Kidney capillary endothelial cell (primary cell): ENCODE measurements around the gene MRTFA.
"Not testable (repeated sequence)": the region's sequence is repeated elsewhere in the genome, so short reads cannot be mapped to it uniquely, and the experiment has no call there.

Experiments
- DNase-seq: peaks from one replicate; pipeline ENCODE4 v3.0.0-alpha.2; 2018; ENCODE audit warnings: low spot score

The MRTFA gene

DNA sequence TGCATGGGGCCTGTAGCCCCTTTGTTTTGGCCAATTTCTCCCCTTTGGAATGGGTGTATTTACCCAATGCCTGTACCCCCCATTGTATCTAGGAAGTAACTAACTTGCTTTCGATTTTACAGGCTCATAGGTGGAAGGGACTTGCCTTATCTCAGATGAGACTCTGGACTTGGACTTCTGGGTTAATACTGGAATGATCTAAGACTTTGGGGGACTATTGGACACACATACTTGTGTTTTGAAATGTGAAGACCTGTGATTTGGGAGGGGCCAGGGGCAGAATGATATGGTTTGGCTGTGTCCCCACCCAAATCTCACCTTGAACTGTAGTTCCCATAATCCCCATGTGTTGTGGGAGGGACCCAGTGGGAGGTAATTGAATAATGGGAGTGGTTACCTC is 82.5 kb downstream of the MRTFA start:
- not testable (repeated sequence) for DNase-seq

DNA sequence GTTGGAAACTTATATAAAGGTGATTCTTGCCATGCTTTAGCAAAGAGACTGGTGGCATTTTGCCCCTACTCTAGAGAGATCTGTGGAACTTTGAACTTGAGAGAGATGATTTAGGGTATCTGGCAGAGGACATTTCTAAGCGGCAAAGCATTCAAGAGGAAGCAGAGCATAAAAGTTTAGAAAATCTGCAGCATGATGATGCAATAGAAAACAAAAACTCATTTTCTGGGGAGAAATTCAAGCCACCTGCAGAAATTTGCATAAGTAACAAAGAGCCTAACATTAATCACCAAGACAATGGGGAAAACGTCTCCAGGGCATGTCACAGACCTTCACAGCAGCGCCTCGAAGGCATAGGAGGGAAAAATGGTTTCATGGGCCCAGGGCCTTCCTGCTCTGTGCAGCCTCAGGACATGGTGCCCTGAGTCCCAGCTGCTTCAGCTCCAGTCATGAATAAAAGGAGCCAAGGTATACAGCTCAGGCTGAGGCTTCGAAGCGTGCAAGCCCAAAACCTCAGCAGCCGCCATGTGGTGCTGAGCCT is 83.4 kb downstream of the MRTFA start:
- no peak for DNase-seq

DNA sequence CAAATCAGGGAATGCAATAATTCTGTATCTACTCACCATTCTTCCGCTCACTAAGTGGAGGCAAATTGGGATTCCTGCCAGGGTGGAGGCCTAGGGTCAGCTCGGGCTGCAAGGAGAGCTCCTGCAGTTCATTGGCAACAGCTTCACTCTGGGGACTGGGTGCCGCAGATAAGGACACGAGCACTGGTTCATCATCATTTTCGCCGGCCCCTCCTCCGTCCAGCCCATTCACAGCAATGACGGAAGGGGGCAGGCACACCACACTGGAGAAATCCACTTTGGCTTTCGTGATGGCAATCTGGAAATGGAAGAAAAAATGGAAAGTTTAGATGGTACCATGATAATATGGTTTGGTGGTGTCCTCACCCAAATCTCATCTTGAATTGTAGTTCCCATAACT is 84.4 kb downstream of the MRTFA start:
- no peak for DNase-seq

DNA sequence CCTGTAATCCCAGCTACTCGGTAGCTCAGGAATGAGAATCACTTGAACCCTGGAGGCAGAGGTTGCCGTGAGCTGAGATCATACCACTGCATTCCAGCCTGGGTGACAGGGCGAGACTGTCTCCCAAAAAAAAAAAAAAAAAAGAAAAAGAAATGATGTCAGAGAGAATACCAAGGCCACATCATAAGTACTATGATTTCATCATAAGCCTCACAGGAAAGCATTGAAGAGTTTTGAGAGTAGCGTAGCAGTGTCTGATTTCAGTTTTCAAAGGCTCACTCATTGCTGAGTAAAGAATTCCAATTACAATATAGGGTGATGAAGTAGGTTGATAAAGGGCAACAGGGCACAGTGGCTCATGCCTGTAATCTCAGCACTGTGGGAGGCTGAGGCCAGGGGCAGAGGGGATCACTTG is 88.8 kb downstream of the MRTFA start:
- DNase-seq = no peak

DNA sequence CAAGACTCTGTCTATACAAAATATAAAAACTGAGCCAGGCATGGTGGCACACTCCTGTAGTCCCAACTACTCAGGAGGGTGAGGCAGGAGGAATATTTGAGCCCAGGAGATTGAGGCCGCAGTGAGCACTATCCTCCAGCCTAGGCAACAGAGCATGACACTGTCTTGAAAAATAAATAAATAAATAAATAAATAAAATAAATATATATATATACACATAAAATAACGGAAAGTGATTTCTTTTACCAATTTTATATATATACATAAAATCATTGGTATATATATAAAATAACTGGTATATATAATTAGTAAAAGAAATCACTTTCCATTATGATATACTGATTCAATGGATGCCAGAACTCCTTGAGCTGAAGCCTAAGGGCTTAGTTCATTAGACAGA is 91.8 kb downstream of the MRTFA start:
- no peak for DNase-seq

DNA sequence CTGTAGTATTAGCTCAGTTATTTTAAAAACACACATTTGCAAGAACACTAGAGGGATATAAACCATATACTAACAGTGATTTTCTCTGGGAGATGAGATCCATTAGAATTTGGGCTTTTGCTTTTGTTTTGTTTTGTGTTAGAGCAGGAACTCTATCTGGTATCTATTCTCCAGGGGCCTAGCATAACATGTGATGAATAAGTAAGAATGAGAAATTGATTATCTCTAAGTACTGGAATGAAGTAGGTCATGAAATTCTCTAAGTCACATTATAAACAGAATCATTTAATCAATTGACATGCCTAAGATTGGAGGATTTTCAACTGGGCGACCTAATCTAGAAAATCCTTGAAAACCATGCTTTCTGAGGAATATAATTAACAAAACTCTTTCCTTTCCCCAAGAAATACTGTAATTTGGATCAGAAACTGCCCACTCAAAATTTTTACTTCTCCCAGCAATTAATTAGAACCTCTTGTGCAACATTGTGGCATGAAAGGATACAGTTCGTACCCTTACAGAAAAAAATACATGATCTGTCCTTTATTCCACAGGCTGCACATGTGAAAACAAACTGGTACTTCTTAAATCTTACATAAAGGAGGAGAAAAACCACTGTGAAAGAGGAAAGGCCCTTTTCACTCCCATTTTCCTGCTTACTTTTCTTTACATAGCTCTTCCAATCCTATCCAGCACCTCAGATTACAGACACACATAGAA is 93.5 kb downstream of the MRTFA start:
- DNase-seq = no peak

DNA sequence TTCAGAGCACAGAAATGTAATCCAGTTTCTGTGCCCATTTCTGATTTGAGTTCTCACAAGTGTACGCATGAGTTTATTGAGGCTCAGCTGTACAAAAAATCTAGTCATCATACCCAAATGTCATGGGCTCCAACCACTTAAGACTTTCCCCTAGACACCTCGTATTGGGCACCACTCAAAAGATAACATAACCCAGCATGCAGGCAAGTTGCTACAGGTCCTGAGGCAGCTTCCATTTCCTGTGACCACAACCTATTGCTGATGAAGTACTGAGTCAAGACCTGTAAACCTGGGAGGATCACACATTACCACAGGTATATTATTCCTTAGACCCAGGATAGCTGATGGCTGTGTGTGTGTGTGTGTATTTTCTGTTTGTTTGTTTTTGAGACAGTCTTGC is 95.2 kb downstream of the MRTFA start:
- no peak for DNase-seq

DNA sequence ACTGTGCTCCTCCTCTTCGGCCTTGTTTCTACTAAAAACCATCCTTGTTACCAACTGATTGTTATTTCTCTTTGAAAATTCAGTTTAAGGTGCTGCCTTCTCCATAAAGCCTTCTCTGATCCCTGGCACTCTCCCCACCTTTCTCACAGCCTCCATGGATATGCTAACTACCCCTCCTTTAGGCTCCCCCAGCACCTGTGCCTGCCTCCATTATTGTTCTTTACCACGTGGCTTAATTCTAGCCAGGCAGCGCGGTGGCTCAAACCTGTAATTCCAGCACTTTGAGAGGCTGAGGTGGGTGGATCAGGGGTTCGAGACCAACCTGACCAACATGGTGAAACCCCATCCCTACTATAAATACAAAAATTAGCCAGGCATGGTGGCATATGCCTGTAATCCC is 96.3 kb downstream of the MRTFA start:
- DNase-seq = no peak

DNA sequence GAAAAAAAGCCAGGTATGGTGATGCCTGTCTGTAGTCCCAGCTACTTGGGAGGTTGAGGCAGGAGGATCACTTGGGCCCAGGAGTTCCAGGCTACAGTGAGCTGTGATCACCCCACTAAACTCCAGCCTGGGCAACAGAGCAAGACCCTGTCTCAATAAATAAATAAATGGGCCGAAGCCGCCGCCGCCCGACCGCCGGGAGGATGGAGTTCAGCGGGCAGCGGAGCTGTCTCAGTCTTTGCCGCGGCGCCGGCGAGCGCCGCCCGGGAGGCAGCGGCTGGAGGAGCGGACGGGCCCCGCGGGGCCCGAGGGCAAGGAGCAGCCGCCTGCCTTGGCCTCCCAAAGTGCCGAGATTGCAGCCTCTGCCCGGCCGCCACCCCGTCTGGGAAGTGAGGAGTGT is 100.4 kb downstream of the MRTFA start:
- DNase-seq = not testable (repeated sequence)

DNA sequence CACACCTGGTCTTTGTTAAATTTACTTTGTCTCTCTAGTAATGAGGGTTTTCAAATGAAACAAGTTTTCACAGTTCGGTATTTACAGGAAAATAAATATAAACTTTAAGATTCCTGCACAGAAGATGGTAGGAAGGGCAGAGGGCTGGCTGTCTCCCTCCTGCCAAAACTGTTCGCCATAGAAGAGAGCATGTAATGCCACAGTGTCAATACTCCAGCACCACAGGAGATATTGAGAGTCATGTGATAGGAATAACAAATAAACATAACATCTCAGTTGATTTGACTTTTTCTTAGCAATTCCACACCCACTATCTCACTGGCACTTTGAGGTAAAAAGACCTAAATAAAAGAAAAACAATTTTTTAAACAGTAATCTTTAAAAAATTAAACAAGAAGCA is 100.9 kb downstream of the MRTFA start:
- DNase-seq = no peak

DNA sequence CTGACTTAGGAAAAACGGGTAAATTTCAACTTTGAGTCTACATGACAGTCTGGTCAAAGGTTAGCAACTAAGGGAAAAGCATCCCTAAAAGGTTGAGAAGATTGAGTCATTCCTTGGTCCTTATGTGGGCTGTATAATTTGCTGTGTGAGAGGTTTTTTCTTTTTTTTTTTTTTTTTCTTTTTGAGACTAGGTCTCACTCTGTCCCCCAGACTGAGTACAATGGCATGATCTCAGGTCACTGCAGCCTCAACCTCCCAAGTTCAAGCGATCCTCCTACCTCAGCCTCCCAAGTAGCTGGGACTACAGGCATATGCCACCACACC is 101.4 kb downstream of the MRTFA start:
- DNase-seq = no peak

DNA sequence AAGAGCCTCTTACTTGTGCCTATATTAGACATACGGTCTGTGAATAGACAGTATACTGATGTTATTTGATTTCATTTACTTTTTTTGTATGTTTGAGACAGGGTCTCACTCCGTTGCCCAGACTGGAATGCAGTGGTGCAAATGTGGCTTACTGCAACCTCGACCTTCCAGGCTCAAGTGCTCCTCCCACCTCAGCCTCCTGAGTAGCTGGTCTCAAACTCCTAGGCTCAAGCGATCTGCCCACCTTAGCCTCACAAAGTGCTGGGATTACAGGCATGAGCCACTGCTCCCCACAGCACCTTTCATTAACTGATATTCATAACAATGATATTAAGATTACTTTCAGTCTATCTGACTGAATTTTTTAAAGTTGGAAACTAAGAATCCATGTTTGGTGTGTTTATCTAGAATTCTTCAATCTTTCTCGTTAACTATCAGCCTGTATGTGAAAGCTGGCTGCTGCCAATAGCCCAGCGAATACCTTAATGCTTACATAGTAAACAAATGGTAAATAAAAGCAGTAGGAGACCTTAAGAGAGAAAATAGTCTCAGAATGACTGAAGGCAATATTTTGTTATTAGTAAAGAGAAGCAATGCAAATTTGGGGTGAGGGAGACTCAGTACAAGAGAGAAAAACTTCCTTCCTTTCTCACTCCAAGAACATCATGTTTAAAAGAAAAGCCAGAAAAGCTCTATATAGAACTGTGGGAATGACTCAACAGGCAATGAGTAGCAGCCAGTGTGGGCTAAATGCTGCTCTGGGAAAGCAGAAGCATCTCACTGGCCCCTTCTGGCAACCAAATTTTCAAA is 101.9 kb downstream of the MRTFA start:
- DNase-seq = peak; percentile 42

DNA sequence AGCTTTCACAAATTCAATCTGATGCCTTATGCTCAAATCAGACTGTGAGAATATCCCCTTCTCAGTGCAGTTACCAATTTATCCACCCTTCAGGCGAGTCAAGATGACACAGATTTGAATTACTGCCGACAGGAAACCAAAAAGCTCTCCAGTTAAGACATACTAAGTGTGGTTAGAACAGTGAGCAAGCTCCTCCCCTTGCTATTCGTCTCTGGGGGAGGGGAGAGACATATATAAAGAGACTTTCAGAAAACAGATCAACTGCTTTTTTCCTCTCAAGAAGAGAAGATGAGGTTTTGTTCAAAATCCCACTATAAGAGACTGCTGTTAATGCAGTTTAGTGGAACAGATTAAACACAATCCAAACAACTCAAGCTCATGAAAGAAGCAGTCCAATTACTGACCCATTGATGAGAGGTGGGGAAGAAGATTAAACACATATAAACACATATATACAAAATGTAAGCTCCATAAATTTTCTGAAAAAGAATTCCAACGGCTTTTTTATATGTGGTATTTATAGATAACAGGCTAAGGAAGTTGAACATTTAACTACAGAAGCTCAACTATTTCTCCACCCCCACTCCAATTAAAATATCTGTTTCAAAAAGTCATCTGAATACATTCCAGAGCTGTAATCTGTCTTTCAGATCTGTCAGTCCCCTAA is 102.7 kb downstream of the MRTFA start:
- peak; percentile 42 for DNase-seq

DNA sequence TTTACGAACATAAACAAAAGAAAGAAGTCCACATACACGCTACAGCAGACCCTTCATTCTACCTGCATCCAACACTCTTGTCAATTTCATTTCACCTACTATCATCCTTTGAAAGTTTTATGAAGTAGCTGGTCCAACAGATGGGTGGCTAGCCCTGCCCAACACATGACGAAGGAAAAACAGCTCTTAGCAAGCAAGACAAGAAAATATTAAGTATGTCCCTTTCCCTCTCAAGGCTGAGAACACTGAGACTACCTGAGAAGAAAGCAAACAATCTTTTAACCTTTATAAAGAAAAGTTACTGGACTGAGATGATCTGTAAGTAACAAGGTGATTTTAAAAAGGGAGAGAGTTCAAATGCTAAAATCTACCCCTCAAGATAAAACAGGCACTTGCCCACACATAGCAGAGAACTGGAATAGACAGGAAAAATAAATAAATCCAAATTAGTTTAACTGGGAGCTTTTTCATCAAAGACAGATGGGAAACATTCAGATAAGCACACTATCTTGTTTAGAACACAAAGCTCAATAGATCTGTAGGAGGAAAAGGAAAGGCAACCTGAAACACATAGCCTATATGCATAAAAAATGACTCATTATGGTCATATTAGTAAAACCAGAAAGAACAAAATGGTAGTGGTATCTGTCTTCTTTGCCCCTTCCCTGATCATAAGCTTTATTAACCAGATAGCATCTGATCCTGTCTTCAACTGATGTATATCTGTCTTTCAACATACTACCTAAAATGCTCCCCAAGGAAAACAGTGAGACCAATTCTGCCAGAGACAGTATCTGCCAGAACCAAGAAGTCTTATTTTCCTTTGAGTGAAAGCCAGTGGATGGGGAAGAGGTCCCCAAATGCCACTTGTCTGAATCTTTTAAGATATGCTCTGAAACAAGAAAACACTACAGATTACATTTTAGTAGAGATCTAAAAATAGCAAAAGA is 104.3 kb downstream of the MRTFA start:
- DNase-seq = no peak

DNA sequence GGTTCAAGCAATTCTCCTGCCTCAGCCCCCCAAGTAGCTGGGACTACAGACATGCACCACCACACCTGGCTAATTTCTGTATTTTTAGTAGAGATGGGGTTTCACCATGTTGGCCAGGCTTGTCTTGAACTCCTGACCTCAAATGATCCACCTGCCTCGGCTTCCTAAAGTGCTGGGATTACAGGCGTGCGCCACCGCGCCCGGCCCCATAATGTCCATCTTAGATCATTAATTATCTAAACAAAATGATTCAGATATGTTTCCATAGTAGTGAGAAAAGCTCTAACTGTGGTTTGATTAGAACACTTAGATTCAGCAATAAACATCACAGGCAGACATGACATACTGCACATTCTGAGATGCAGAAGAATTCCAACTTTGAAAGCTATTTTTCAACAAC is 106.1 kb downstream of the MRTFA start:
- DNase-seq = not testable (repeated sequence)

DNA sequence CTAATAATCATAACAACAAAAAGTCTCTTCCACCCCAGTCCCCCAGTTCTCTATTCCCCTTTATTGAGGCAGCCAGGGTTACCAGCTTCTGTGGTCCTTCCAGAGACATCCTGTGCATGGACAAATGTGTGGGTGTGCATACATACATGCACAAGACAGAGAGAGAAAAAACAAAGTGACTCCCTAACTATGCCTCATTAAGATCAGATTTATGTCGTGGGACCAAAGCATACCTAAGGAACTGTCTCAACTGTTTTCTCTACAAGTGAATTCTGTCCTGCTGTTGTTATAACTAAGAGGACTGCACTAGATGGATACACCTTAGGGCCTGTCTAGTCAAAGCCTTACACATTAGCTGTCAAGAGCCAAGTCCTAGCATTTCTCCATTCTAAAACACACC is 106.7 kb downstream of the MRTFA start:
- no peak for DNase-seq

DNA sequence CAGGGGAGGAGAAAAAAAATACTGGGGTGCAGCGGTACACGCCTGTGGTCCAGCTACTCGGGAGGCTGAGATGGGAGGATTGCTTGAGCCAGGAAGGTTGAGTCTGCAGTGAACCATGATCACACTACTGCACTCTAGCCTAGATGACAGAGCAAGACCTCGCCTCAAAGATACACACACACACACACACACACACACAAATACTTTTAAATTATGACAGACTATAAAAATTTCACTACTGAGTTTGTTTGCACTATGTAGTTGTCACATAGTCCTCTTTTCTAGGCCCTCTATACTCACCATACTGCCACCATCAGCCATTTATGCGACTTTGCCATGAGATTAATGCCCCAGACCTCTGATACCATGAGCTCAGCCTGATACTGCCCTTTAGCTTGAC is 109.6 kb downstream of the MRTFA start:
- DNase-seq = no peak

DNA sequence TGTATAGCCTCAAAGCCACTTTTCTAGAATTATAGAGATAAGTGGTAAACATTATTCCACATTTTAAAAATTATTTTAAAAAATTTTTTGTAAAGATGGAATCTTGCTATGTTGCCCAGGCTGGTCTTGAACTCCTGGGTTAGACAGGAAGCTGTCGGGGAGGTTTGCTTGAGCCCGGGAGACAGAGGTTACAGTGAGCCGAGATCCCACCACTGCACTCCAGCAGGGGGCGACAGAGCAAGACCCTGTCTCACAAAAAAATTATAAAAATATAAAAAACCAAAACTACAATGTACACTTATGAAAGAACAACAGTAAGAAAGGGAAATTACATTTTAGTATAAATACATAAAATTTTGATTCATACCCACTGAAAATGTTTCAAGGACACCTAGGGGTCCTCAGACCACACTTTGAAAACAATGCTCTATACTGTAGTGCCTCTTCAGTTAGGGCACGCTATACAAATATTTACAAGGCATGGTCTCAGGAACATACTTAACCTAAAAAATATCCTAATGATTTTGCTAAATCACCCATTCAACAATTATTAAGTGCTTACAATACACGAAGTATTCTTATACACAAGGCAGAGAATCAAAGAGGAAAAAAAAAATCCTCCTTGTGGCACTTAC is 111.2 kb downstream of the MRTFA start:
- DNase-seq = peak; percentile 55

DNA sequence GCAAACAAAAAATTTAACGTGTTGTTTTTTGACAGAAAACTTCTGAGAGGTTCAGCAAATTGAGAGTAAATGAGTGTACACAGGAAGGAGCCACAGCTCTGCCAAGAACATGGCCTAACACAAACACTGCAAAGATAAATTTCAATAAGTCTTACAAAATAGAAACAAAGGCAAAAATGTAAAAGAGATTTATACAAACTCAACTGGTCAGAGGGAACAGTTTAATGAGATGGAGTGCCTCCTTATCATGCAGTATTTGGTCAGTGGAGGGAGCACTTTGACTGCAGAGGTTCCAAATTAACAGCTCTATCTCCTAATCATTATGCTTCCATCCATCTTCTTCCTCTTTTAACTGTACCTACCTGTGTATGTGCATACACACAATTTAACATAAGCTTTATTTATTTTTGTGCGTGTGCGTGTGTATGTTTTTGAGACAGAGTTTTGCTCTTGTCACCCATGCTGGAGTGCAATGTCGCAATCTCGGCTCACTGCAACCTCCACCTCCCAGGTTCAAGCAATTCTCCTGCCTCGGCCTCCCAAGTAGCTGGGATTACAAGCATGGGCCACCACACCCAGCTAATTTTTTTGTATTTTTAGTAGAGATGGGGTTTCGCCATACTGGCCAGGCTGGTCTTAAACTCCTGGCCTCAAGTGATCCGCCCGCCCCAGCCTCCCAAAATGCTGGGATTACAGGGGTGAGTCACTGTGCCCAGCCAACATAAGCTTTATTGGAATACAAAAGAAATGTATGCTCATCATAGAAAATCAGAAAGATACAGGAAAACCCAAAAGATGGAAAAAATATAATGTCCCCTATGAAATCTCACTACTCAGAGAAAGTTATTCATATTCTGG is 111.9 kb downstream of the MRTFA start:
- DNase-seq = no peak

DNA sequence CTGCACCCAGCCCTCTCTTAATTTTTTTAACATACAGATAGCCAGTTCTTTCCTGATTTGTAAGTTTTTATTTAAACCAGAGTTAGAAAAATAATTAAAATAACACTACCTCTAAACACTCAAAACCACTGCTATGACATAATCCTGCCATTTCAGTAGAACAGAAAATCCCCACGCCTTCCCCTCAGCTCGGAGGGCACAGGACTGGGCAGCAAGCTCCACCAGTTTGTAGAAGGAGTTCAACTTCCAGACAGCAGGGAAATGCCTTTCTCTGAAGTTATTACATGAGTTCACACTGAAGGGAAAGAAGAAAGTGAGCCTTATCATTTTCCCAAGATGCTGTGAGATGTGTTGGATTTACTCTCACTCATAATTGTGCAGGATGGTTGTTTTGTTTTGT is 114.4 kb downstream of the MRTFA start:
- DNase-seq = no peak
